Nephron progenitor cell (in vitro differentiated cells): ENCODE data around the gene BICRAL.
A peak's percentile ranks its signal among the peaks of the same experiment; 100 is the strongest.

Experiments used
- DNase-seq: peaks from one replicate; pipeline ENCODE4 v3.0.0; 2021
- H3K27ac Mint-ChIP-seq: 2 replicates; pipeline ENCODE4 v1.8.0; 2021; ENCODE audit warnings: mild to moderate bottlenecking, moderate library complexity, mixed read lengths
- H3K27me3 Mint-ChIP-seq: 2 replicates; pipeline ENCODE4 v1.8.0; 2021; ENCODE audit warnings: mild to moderate bottlenecking, low read depth, mixed read lengths; ENCODE audit not compliant: poor library complexity
- H3K36me3 Mint-ChIP-seq: 2 replicates; pipeline ENCODE4 v1.8.0; 2021; ENCODE audit warnings: low read depth, mixed read lengths
- H3K4me1 Mint-ChIP-seq: 2 replicates; pipeline ENCODE4 v1.8.0; 2021; ENCODE audit warnings: mixed read lengths
- H3K4me3 Mint-ChIP-seq: 2 replicates; pipeline ENCODE4 v1.8.0; 2021; ENCODE audit warnings: mild to moderate bottlenecking, moderate library complexity, mixed read lengths
- H3K9me3 Mint-ChIP-seq: 2 replicates; pipeline ENCODE4 v1.8.0; 2021; ENCODE audit warnings: mild to moderate bottlenecking, moderate library complexity, mixed read lengths
- TF ChIP-seq, protein P1 (sequence below): fragments of 200-600 bp; sonication (generic); IDR thresholded peaks from 2 replicates; pipeline ENCODE4 v1.5.0; 2021; ENCODE audit warnings: antibody characterized with exemption

The BICRAL gene

DNA sequence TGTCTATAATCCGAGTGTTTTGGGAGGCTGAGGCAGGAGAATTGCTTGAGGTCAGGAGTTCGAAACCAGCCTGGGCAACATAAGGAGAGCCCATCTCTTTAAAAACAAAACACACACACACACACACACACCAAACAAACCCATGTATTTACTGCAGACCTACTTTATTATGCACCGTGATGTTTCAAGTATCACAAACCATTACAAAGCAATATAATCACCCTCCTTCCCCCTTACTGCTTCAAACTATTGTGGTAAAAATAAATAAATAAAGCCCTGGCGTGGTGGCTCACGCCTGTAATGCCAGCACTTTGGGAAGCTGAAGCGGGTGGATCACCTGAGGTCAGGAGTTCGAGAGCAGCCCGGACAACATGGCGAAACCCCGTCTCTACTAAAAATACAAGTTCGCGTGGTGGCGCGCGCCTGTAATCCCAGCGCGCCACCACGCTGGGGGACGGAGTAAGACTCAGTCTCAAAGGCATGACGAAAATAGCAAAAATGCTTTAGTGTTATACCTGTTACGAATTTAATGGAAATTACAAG lies 37.4 kb upstream of the BICRAL start:
- Mint-ChIP-seq H3K27ac (no peak overlapping the region), H3K4me1 (peaks cover 51% of the 10 kb centered on the region), H3K27me3 (peaks cover 10% of the 10 kb centered on the region), H3K36me3 (peaks cover 9% of the 10 kb centered on the region), H3K4me3 (peak overlapping the region; percentile 99), H3K9me3 (no peaks in the 10 kb centered on the region)
- DNase-seq, result no peak
- TF ChIP-seq, protein P1, sequence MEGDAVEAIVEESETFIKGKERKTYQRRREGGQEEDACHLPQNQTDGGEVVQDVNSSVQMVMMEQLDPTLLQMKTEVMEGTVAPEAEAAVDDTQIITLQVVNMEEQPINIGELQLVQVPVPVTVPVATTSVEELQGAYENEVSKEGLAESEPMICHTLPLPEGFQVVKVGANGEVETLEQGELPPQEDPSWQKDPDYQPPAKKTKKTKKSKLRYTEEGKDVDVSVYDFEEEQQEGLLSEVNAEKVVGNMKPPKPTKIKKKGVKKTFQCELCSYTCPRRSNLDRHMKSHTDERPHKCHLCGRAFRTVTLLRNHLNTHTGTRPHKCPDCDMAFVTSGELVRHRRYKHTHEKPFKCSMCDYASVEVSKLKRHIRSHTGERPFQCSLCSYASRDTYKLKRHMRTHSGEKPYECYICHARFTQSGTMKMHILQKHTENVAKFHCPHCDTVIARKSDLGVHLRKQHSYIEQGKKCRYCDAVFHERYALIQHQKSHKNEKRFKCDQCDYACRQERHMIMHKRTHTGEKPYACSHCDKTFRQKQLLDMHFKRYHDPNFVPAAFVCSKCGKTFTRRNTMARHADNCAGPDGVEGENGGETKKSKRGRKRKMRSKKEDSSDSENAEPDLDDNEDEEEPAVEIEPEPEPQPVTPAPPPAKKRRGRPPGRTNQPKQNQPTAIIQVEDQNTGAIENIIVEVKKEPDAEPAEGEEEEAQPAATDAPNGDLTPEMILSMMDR, result no peak

- Mint-ChIP-seq H3K4me1 (peaks cover 51% of the 10 kb centered on the region), H3K27ac (no peak overlapping the region), H3K4me3 (peak overlapping the region; percentile 99), H3K36me3 (peaks cover 9% of the 10 kb centered on the region), H3K9me3 (no peaks in the 10 kb centered on the region), H3K27me3 (peaks cover 8% of the 10 kb centered on the region)
- no peak for DNase-seq
- TF ChIP-seq, protein P1, result no peak
These were observed 36.7 kb upstream of the BICRAL start for GRCh38 chr6:42745083-42745639.

- Mint-ChIP-seq H3K4me1 (peaks cover 48% of the 10 kb centered on the region), H3K4me3 (peak within 1 kb of the TSS; percentile 99), H3K27me3 (peaks cover 6% of the 10 kb centered on the region), H3K9me3 (no peaks in the 10 kb centered on the region), H3K36me3 (peaks cover 9% of the 10 kb centered on the region), H3K27ac (peak within 1 kb of the TSS; percentile 99)
- peak; percentile 89 for DNase-seq
- TF ChIP-seq, protein P1, result no peak
These were observed 36.0 kb upstream of the BICRAL start, which contains the start of gene TBCC for GRCh38 chr6:42745640-42746462. Gene TBCC, minus strand, starts transcription at chr6:42746103. Its CDS starts 30 bp downstream, at chr6:42746073.

DNA sequence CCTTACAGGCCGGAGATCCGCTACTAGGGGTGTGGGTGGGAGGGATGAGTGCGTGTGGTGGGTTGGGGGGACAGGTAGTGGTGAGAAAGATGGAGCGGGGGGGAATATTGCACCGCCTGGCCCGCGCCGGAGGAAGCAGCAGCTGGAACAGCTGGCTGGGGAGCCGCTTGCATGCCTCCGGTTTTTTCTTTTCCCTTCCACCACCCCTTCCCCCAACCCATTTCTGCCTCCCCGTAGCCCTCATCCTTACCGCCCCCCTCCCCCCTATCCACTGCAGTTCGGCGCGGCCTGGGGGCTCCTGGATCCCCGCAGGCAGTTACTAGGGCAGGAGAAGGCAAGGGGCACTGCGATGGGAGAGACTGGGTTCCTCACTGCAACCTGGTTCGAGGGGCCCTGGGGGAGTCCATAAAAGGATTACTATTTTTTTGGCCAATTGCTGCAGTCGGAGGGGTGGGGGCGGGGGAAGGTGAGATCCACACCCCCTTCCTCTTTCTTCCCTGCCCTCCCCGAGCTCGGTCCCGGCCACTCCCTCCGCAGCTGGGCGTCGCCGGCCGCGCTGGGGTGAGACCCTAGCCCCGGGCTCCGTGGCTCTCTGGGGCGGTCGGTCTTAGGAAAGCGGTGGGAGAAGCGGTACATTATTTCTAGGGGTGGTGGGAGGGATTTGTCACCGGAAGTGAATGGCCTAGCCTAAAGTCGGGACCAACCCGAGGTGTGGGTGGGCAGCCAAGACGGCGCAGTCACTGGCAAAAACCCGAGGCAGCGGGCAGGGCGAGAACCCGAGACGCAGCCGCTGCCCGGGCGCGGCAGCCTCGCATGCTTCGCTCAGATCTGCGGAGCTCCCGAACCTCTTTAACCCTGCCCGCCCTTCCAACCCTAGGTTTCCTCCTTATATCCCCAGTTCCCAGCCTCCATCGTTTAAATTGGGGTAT lies 35.1 kb upstream of the BICRAL start:
- TF ChIP-seq, protein P1, result no peak
- peak; percentile 80 for DNase-seq
- H3K4me3 Mint-ChIP-seq, result peak overlapping the region; percentile 99
- H3K4me1 Mint-ChIP-seq, result peaks cover 54% of the 10 kb centered on the region
- H3K27ac Mint-ChIP-seq, result peak overlapping the region; percentile 78
- no peaks in the 10 kb centered on the region for H3K9me3 Mint-ChIP-seq
- peaks cover 9% of the 10 kb centered on the region for H3K36me3 Mint-ChIP-seq
- H3K27me3 Mint-ChIP-seq, result no peaks in the 10 kb centered on the region

DNA sequence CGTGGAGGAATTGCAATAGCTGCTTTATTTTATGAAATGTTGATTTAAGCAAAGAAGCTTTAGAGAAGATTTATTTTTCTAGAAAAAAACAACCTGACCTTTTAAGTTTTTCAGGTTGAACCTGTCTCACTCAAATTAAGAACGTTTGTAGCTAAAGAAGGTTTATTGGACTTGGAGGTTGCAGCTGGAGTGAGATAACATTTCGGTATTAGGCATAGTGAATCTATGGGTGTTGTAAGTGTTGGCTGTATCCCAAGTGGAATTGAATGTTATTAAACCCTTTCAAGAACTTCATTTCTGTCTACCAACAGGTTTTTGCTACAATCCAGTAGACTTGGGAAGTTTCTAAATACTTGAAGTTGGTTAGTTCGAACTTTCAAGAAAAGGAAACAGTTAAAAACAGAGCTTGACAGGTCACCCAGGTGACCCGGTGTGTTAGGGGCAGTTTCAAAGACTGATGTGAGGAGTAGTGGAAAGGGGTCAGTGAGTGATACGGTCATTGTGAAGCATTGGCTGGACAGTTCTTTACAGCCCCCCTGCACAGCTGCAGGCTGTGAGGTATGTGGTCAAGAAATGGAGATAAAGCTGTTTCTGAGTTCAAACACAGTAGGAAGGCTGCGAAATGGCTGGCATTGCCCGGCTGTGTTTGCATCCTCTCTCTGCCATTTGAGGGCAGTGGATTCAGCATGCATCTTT lies 33.5 kb upstream of the BICRAL start:
- H3K27me3 Mint-ChIP-seq, result no peaks in the 10 kb centered on the region
- DNase-seq, result no peak

More for the DNA sequence above, 33.5 kb upstream of the BICRAL start:
- H3K9me3 Mint-ChIP-seq, result no peaks in the 10 kb centered on the region
- H3K27ac Mint-ChIP-seq, result no peak overlapping the region
- TF ChIP-seq, protein P1, result no peak
- peak overlapping the region; percentile 99 for H3K4me3 Mint-ChIP-seq
- peaks cover 50% of the 10 kb centered on the region for H3K4me1 Mint-ChIP-seq
- H3K36me3 Mint-ChIP-seq, result peaks cover 12% of the 10 kb centered on the region
